Stimulated activated naive CD4-positive, alpha-beta T cell treated with Interleukin-2 at 50 U/mL for 16 hours (primary cell): ENCODE data around the gene CCDC85A.

Experiments used
- DNase-seq: peaks from one replicate; lab custom pipeline; 2025; lab: John Stamatoyannopoulos, UW

Gene CCDC85A

GRCh38 chr2:56364902-56365301 lies 181.1 kb downstream of the CCDC85A start:
- DNase-seq = no peak

- DNase-seq = no peak
Measured at GRCh38 chr2:56369316-56369715, 185.5 kb downstream of the CCDC85A start.

DNA sequence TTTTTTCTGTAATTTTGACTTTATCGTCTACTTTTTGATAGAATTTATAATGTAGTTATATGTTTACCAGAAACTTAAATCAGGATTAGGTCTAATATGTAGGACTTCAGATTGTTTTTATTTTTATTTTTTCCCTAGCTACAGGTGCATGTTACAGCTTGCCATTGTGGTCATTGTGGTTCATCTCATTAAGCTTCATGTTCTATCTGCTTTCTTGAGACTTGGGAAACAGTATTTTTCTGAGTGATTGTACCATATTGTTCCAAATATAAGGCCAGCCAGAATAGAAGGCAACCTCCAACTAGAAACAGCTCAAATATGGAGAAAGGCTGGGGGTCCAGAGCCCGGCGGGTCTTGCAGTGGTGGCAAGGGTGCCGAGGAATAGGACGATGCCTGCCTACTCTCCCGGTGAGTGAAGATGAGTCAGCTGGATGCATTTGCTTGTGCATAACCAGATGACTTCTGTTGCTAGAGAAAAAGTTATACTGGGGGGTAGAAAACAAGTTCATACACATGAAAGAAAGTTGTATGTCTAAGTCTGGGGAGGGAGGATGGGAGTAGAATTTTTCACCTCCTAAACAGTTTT lies 188.4 kb downstream of the CCDC85A start:
- no peak for DNase-seq

DNA sequence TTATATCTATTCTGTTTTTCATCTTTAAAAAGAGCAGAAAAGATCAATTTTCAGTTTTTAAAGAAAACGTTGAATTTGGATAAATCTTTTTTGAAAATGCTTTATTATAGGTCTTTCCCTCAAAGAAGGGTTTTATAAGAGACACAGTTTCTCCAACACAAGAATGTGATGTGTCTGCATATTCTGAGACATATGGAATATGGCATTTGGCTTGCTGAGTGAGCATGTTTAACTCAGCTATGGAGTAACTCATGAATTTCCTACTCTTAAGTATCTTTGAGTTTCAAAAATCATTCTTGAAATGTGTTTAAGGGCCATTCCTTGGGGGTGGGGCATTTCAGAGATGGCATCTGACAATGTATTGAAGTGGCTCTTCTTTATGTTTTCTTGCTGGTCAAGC lies 191.5 kb downstream of the CCDC85A start:
- no peak for DNase-seq

DNA sequence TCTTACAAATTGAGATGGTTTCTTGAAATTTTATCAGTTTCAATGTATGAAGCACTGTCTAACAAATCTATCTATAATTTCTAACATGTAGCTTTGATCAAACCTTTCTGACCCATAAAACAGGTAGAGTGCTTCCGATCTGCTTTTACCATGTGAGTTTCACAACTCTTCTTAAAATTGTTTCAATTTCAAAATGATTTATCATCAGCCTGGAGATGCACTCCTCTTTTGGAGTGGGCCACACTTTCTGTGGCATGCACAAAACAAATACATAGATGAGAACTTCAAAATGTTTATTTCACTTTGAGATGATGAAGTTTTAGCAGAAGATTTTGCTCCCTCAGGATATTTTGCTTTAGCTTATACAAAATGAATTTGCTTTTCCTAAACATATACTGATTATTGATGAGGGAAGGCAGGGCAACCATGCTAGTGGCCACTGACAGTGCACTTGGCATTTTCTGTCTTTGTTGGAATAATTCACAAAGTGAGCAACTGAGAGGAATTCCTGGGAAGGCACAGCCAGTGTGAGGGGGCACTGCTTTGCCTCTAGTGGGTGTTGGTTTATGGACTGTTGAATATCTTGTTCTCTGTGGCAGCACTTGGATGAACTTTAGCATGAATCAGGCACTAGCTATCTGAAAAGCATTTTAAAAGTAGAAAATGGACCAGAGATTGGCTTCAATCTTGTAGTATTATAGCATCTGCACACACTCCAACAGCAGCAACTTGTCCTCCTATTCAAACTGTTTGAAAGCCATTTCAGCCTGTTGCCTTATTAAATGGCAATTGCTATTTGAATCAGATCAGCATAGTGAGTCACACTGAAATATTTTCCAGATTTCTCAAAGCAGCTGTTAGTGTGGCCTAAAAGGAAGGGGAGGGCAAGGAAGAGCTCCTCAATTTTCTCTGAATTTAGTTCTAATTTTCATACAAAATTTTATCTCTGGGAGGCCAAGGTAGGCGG lies 193.2 kb downstream of the CCDC85A start:
- DNase-seq = no peak

- DNase-seq = no peak
Measured at GRCh38 chr2:56379066-56379465, 195.3 kb downstream of the CCDC85A start.

DNA sequence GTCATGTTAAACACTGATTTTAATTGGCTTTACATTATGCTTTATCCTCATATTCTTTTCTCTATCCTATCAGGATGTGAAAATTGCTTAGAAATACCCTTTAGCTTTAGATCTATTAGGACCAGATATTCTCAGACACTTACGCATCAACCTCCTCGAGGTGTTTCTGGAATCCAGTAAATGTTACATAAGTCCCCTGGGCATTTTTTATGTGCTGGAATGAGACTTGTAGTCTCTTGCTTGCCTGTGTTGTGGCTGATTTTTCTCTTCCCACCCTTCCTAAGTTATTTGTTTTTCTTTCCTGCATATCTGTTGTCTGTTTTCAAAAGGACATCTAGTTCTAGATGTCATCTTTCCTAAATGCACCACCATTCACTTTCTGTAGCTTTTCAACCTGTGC lies 197.1 kb downstream of the CCDC85A start:
- DNase-seq = no peak

GRCh38 chr2:56382466-56382865 lies 198.7 kb downstream of the CCDC85A start:
- no peak for DNase-seq

GRCh38 chr2:56386657-56387056 lies 202.9 kb downstream of the CCDC85A start:
- DNase-seq = no peak

DNA sequence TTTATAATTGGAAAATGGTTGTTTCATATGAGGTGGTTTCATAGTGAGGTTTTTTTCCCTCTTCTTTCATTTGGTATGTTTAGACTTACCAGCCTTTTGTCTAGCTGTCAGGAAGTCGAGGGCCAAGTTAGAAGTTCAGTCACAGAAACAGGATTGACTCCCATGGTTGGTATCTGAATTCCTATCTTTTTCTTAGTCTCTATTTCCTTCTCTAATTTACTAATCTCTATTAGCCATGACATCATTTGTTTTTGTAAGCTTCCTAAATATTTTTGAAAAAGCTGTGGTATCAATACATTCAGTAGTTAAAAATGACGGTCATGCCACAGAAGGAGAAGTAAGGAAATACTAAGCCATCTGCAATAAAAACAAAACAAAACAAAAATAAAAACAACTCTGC lies 206.9 kb downstream of the CCDC85A start:
- DNase-seq = no peak

- no peak for DNase-seq
Measured at GRCh38 chr2:56410140-56410539, 226.3 kb downstream of the CCDC85A start.

GRCh38 chr2:56416500-56417176 lies 232.8 kb downstream of the CCDC85A start:
- DNase-seq = no peak
